ENCODE measurements around the gene DEAF1. TPM values are rescaled to one million over a fixed set of nuclear protein-coding genes. Genes with fewer than 3 reads are reported as not detected.

DEAF1 gene
- total RNA-seq, 1 experiment from 2014 or later = 33.9 TPM

- Histone ChIP-seq H2AFZ (ENCODE audit: low read depth, low read length, poor library complexity, severe bottlenecking) (no peak overlapping the region), H3K27ac (ENCODE audit: low read depth, low read length) (no peak overlapping the region), H3K27me3 (ENCODE audit: insufficient read depth, low read length) (no peaks in the 10 kb centered on the region), H3K4me2 (ENCODE audit: low read length) (no peak overlapping the region), H3K9me2 (ENCODE audit: insufficient read depth) (no peaks in the 10 kb centered on the region), H3K79me2 (ENCODE audit: insufficient read depth, low read length) (peaks cover 8% of the 10 kb centered on the region; the same call in 1 of the 2 replicates), H3K9ac (ENCODE audit: low read length) (no peak overlapping the region), H3K9me3 (ENCODE audit: control insufficient read depth in 1 of 2, insufficient read depth in 1 of 2, low read depth in 1 of 2, low read length in 2 of 2) (no peaks in the 10 kb centered on the region), H3K36me3 (ENCODE audit: control insufficient read depth in 1 of 2, insufficient read depth in 2 of 2, low read length in 2 of 2) (peaks cover 3 to 4% of the 10 kb centered on the region in 2 experiments; a peak in 2 of 4 replicates), H3K4me3 (replicated peaks in 1 of 2; ENCODE audit: low read depth in 1 of 2, low read length in 2 of 2) (no peak overlapping the region), H4K20me1 (ENCODE audit: insufficient read depth) (no peaks in the 10 kb centered on the region), H3K4me1 (ENCODE audit: control insufficient read depth in 1 of 2, insufficient read depth in 2 of 2, low read length in 2 of 2) (peaks cover 0 to 19% of the 10 kb centered on the region in 2 experiments; a peak in 3 of 4 replicates)
- DNase-seq (ENCODE audit: low read depth, low spot score) = no peak
- intact Hi-C loops (cut with micrococcal nuclease) = no loop called here
- ChIA-PET RAD21 (ENCODE audit: low non-redundant PET in 1 of 2, low total read pairs in 2 of 2, uncharacterized antibody in 2 of 2, unreplicated experiment in 2 of 2) (no interaction called here), POLR2A (no interaction called here), CTCF (no interaction called here)
- ATAC-seq = no peak
- BruUV-seq (replicated peaks) = no TSS peak
- TF ChIP-seq YY1 (IDR thresholded peaks at IDR 0.05; ENCODE audit: extremely low read depth, insufficient replicate concordance, low read depth, low read length) (no peak), FOSL1 (IDR thresholded peaks at IDR 0.05; ENCODE audit: low read depth) (no peak), CEBPB (IDR thresholded peaks at IDR 0.05; ENCODE audit: low read depth) (no peak), EZH2phosphoT487 (IDR thresholded peaks at IDR 0.05; ENCODE audit: borderline replicate concordance) (no peak), ZFX (IDR thresholded peaks at IDR 0.05) (no peak), ATF3 (IDR thresholded peaks at IDR 0.05) (no peak), SP1 (IDR thresholded peaks at IDR 0.05; ENCODE audit: low read depth) (no peak), MAX (IDR thresholded peaks at IDR 0.05) (no peak), ZNF274 (IDR thresholded peaks at IDR 0.05; ENCODE audit: low read depth, low read length) (no peak), SRF (IDR thresholded peaks at IDR 0.05; ENCODE audit: low read depth) (no peak), CTCF (IDR thresholded peaks at IDR 0.05 in 2 of 3, conservative IDR thresholded peaks at IDR 0.05 in 1 of 3; ENCODE audit: borderline replicate concordance in 1 of 3, insufficient read depth in 1 of 3, low read depth in 2 of 3, low read length in 2 of 3) (no peak), POLR2AphosphoS5 (IDR thresholded peaks at IDR 0.05; ENCODE audit: low read depth, low read length) (no peak), TCF7L2 (IDR thresholded peaks at IDR 0.05; ENCODE audit: borderline replicate concordance, extremely low read depth, insufficient read depth, insufficient read length) (no peak), CBX3 (IDR thresholded peaks at IDR 0.05; ENCODE audit: low read depth) (no peak), REST (IDR thresholded peaks at IDR 0.05; ENCODE audit: low read depth) (no peak), JUND (IDR thresholded peaks at IDR 0.05) (no peak), EZH2 (IDR thresholded peaks at IDR 0.05) (no peak), ELF1 (IDR thresholded peaks at IDR 0.05; ENCODE audit: borderline replicate concordance, low read depth) (no peak)
Observed at GRCh38 chr11:620935-621814, 73.8 kb downstream of the DEAF1 start.

Measured in HCT116 (cell line).